Measurements from ENCODE around the gene ARHGAP11A.
A peak's percentile ranks its signal among the peaks of the same experiment; 100 is the strongest.

DNA sequence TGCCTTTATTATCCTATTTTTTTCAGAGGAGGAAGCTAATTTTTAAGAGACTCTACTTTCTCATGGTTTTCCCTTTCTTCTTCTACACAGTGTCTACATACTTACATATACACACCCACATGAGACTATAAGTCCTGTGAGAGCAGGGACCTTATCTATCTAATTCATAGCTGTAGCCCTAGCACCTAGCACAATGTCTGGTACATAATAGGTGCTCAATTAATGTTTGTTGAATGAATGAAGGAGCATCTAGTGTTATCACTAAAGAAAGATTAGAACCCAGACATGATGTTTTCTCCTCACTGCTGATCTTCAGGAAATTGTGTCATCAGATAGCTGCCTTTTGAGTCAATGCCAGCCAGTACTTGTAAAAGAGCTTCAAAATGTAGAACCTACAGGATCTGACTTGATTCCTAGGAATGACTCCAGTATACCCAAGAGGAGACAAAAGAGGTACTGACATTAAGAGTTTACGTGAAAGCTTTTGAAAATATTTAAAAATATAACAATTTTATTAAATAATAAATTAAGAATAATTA lies 28.7 kb downstream of the ARHGAP11A start:
- TF ChIP-seq POLR2AphosphoS5 (IDR thresholded peaks at IDR 0.05; ENCODE audit: insufficient read depth, low read depth, low read length) (no peak), POLR2A (IDR thresholded peaks at IDR 0.05; ENCODE audit: low read depth, low read length) (no peak), EZH2 (IDR thresholded peaks at IDR 0.05; ENCODE audit: borderline replicate concordance, low read depth, low read length, severe bottlenecking) (no peak), FOS (IDR thresholded peaks at IDR 0.05; ENCODE audit: borderline replicate concordance, insufficient read depth, low read length) (no peak), GATA2 (IDR thresholded peaks at IDR 0.05; ENCODE audit: insufficient read depth, insufficient read length, low read depth, low read length) (peak; percentile 51), JUN (IDR thresholded peaks at IDR 0.05; ENCODE audit: borderline replicate concordance, insufficient read depth, insufficient read length, low read depth) (no peak)
- TF ChIP-seq, protein P1, sequence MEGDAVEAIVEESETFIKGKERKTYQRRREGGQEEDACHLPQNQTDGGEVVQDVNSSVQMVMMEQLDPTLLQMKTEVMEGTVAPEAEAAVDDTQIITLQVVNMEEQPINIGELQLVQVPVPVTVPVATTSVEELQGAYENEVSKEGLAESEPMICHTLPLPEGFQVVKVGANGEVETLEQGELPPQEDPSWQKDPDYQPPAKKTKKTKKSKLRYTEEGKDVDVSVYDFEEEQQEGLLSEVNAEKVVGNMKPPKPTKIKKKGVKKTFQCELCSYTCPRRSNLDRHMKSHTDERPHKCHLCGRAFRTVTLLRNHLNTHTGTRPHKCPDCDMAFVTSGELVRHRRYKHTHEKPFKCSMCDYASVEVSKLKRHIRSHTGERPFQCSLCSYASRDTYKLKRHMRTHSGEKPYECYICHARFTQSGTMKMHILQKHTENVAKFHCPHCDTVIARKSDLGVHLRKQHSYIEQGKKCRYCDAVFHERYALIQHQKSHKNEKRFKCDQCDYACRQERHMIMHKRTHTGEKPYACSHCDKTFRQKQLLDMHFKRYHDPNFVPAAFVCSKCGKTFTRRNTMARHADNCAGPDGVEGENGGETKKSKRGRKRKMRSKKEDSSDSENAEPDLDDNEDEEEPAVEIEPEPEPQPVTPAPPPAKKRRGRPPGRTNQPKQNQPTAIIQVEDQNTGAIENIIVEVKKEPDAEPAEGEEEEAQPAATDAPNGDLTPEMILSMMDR (IDR thresholded peaks at IDR 0.05; ENCODE audit: extremely low read depth in 1 of 2, insufficient read depth in 1 of 2, low read depth in 1 of 2, low read length in 2 of 2), result no peak
- TF ChIP-seq, protein P2, sequence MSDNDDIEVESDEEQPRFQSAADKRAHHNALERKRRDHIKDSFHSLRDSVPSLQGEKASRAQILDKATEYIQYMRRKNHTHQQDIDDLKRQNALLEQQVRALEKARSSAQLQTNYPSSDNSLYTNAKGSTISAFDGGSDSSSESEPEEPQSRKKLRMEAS (IDR thresholded peaks at IDR 0.05; ENCODE audit: insufficient read depth, insufficient read length), result no peak

Measured in endothelial cell of umbilical vein (primary cell).